HepG2 (cell line): ENCODE results near the gene PMM2. TPM values are rescaled to one million over a fixed set of nuclear protein-coding genes. Genes with fewer than 3 reads are reported as not detected.
A peak's percentile ranks its signal among the peaks of the same experiment; 100 is the strongest.

ENCODE experiments used
- CEBPG ChIP-seq: IDR thresholded peaks from 2 replicates; pipeline ENCODE4 v1.6.1; 2016
- CEBPZ ChIP-seq: IDR thresholded peaks from 2 replicates; pipeline ENCODE4 v1.6.1; 2012; ENCODE audit warnings: low read length, improper control_type of control experiment
- E2F2 ChIP-seq: sonication (generic); formaldehyde crosslinking; IDR thresholded peaks from 2 replicates; pipeline ENCODE4 v1.4.0; 2020; ENCODE audit warnings: missing genetic modification reagents, borderline replicate concordance
- ETV5 ChIP-seq: IDR thresholded peaks from 2 replicates; pipeline ENCODE4 v1.6.1; 2018; ENCODE audit warnings: missing biosample characterization, missing genetic modification reagents, inconsistent platforms, borderline replicate concordance
- KIAA2018 ChIP-seq: sonication (generic); formaldehyde crosslinking; IDR thresholded peaks from 2 replicates; pipeline ENCODE4 v1.5.0; 2020; ENCODE audit warnings: mild to moderate bottlenecking, missing genetic modification reagents, borderline replicate concordance
- KLF15 ChIP-seq: sonication (generic); formaldehyde crosslinking; IDR thresholded peaks from 2 replicates; pipeline ENCODE4 v1.8.1; 2023; ENCODE audit warnings: borderline replicate concordance, mild to moderate bottlenecking, inconsistent platforms, missing genetic modification reagents, mixed read lengths
- KLF6 ChIP-seq: IDR thresholded peaks from 2 replicates; pipeline ENCODE4 v1.8.0; 2016; ENCODE audit warnings: missing biosample characterization, missing genetic modification reagents
- MXI1 ChIP-seq: IDR thresholded peaks from 3 replicates; pipeline ENCODE4 v1.6.1; 2012; ENCODE audit warnings: low read depth, low read length, inconsistent platforms, borderline replicate concordance
- NFAT5 ChIP-seq: sonication (generic); formaldehyde crosslinking; IDR thresholded peaks from 2 replicates; pipeline ENCODE4 v1.4.0; 2020; ENCODE audit warnings: missing genetic modification reagents
- SRSF1 ChIP-seq: fragments of 200-400 bp; formaldehyde crosslinking; optimal IDR thresholded peaks from 2 replicates; pipeline ENCODE3; 2017; ENCODE audit warnings: mild to moderate bottlenecking, low read depth, low read length, moderate library complexity
- ZNF510 ChIP-seq: sonication (generic); formaldehyde crosslinking; IDR thresholded peaks from 2 replicates; pipeline ENCODE4 v1.4.0; 2020; ENCODE audit warnings: low read depth, mild to moderate bottlenecking, missing genetic modification reagents
- ZNF878 ChIP-seq: sonication (generic); formaldehyde crosslinking; IDR thresholded peaks from 2 replicates; pipeline ENCODE4 v1.8.1; 2023; ENCODE audit warnings: mild to moderate bottlenecking, missing genetic modification reagents, moderate library complexity
- polyA plus RNA-seq, 8 experiments: library from polyadenylated mRNA; depleted of rRNA in 3 of 8; stranded (reverse) in 7 of 8; unstranded in 1 of 8; fragments of >200 nt; fragmentation: Illumina TruSeq in 4 of 8; extraction: Trizol in 4 of 8; gene quantifications; 2 replicates each; pipeline versions ENCODE4 v1.2.1 to v1.2.3, GENCODE V29; 2011 to 2016; ENCODE audit warnings: low read depth in 4 of 8, missing spikeins in 1 of 8, mixed read lengths in 1 of 8; ENCODE audit not compliant: insufficient read depth in 1 of 8
- total RNA-seq, 5 experiments: library from RNA; depleted of rRNA; stranded (reverse); fragments of >200 nt; fragmentation: Illumina TruSeq; extraction: Trizol; gene quantifications; 2 replicates each; pipeline ENCODE4 v1.2.3, GENCODE V29; 2016; ENCODE audit warnings: low read depth in 1 of 5

Gene PMM2
- total and polyA plus RNA-seq, 2 of the 13 experiments (the other 11 are each of a cell fraction or from before 2014, with no cell fraction given): 52.2 to 93.7 TPM

GRCh38 chr16:8866884-8867215, 69.2 kb downstream of the PMM2 start (continued):
- TF ChIP-seq SRSF1 (no peak), ETV5 (CRISPR knock-in tag) (no peak), CEBPG (CRISPR knock-in tag) (no peak), E2F2 (0 out of 2 replicates have a peak, but pooled peaks have one; percentile 27), ZNF510 (CRISPR knock-in tag) (no peak), CEBPZ (no peak), ZNF878 (no peak), NFAT5 (CRISPR knock-in tag) (no peak), MXI1 (no peak), KLF15 (CRISPR knock-in tag) (0 out of 2 replicates have a peak, but pooled peaks have one; percentile 45), KLF6 (CRISPR knock-in tag) (no peak), KIAA2018 (CRISPR knock-in tag) (no peak)
